ENCODE data around the gene ESF1. TPM values are rescaled to one million over a fixed set of nuclear protein-coding genes. Genes with fewer than 3 reads are reported as not detected.

The ESF1 gene
- total RNA-seq, 1 experiment from 2014 or later: 22.7 TPM

GRCh38 chr20:13816757-13817156, 32.0 kb upstream of the ESF1 start:
- Histone ChIP-seq H3K9me3 (no peaks in the 10 kb centered on the region), H3K27me3 (replicated peaks; ENCODE audit: control insufficient read depth, insufficient read depth, low read length) (no peaks in the 10 kb centered on the region), H3K36me3 (ENCODE audit: control insufficient read depth, insufficient read depth, low read length) (peaks cover 4% of the 10 kb centered on the region; the same call in 1 of the 2 replicates), H3K4me1 (no peaks in the 10 kb centered on the region), H3K4me3 (ENCODE audit: low read depth, low read length) (no peak overlapping the region)
- TF ChIP-seq, protein P1, sequence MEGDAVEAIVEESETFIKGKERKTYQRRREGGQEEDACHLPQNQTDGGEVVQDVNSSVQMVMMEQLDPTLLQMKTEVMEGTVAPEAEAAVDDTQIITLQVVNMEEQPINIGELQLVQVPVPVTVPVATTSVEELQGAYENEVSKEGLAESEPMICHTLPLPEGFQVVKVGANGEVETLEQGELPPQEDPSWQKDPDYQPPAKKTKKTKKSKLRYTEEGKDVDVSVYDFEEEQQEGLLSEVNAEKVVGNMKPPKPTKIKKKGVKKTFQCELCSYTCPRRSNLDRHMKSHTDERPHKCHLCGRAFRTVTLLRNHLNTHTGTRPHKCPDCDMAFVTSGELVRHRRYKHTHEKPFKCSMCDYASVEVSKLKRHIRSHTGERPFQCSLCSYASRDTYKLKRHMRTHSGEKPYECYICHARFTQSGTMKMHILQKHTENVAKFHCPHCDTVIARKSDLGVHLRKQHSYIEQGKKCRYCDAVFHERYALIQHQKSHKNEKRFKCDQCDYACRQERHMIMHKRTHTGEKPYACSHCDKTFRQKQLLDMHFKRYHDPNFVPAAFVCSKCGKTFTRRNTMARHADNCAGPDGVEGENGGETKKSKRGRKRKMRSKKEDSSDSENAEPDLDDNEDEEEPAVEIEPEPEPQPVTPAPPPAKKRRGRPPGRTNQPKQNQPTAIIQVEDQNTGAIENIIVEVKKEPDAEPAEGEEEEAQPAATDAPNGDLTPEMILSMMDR (IDR thresholded peaks at IDR 0.05; ENCODE audit: insufficient read depth in 1 of 2, low read depth in 1 of 2, low read length in 1 of 2, severe bottlenecking in 1 of 2, unreplicated experiment in 1 of 2): no peak
- ChIA-PET CTCF (no interaction called here), POLR2A (no interaction called here)
- Mint-ChIP-seq H3K27ac (ENCODE audit: unreplicated experiment) (no peak overlapping the region), H3K9me3 (ENCODE audit: unreplicated experiment) (no peaks in the 10 kb centered on the region), H3K27me3 (ENCODE audit: insufficient read depth, unreplicated experiment) (no peaks in the 10 kb centered on the region), H3K36me3 (ENCODE audit: insufficient read depth, unreplicated experiment) (peaks cover 17% of the 10 kb centered on the region), H3K4me3 (ENCODE audit: unreplicated experiment) (no peak overlapping the region), H3K4me1 (ENCODE audit: low read depth, unreplicated experiment) (no peaks in the 10 kb centered on the region)
- no peak for DNase-seq
- no TSS peak for BruUV-seq (replicated peaks)
- intact Hi-C loops (cut with micrococcal nuclease; ENCODE audit: unreplicated experiment): no loop called here

GRCh38 chr20:13814672-13815071, 30.0 kb upstream of the ESF1 start:
- intact Hi-C loops (cut with micrococcal nuclease; ENCODE audit: unreplicated experiment): no loop called here
- Mint-ChIP-seq H3K36me3 (ENCODE audit: insufficient read depth, unreplicated experiment) (peaks cover 11% of the 10 kb centered on the region), H3K9me3 (ENCODE audit: unreplicated experiment) (no peaks in the 10 kb centered on the region), H3K4me3 (ENCODE audit: unreplicated experiment) (no peak overlapping the region), H3K4me1 (ENCODE audit: low read depth, unreplicated experiment) (no peaks in the 10 kb centered on the region), H3K27ac (ENCODE audit: unreplicated experiment) (no peak overlapping the region), H3K27me3 (ENCODE audit: insufficient read depth, unreplicated experiment) (no peaks in the 10 kb centered on the region)
- CTCF ChIA-PET: no interaction called here
- Histone ChIP-seq H3K36me3 (ENCODE audit: control insufficient read depth, insufficient read depth, low read length) (peaks cover 4% of the 10 kb centered on the region; the same call in 1 of the 2 replicates), H3K4me3 (ENCODE audit: low read depth, low read length) (no peak overlapping the region), H3K27me3 (replicated peaks; ENCODE audit: control insufficient read depth, insufficient read depth, low read length) (no peaks in the 10 kb centered on the region), H3K4me1 (no peaks in the 10 kb centered on the region), H3K9me3 (no peaks in the 10 kb centered on the region)
- no peak for DNase-seq
- BruUV-seq (replicated peaks): no TSS peak
- POLR2A ChIA-PET: no interaction called here
- TF ChIP-seq, protein P1 (IDR thresholded peaks at IDR 0.05; ENCODE audit: insufficient read depth in 1 of 2, low read depth in 1 of 2, low read length in 1 of 2, severe bottlenecking in 1 of 2, unreplicated experiment in 1 of 2): no peak

- H3K4me3 ChIP-seq (ENCODE audit: low read depth, low read length): no peak overlapping the region
- no peak for DNase-seq
- Mint-ChIP-seq H3K36me3 (ENCODE audit: insufficient read depth, unreplicated experiment) (peaks cover 11% of the 10 kb centered on the region), H3K27ac (ENCODE audit: unreplicated experiment) (no peak overlapping the region), H3K4me1 (ENCODE audit: low read depth, unreplicated experiment) (no peaks in the 10 kb centered on the region), H3K4me3 (ENCODE audit: unreplicated experiment) (no peak overlapping the region), H3K27me3 (ENCODE audit: insufficient read depth, unreplicated experiment) (no peaks in the 10 kb centered on the region), H3K9me3 (ENCODE audit: unreplicated experiment) (no peaks in the 10 kb centered on the region)
- POLR2A ChIA-PET: no interaction called here
- TF ChIP-seq, protein P1 (IDR thresholded peaks at IDR 0.05; ENCODE audit: insufficient read depth in 1 of 2, low read depth in 1 of 2, low read length in 1 of 2, severe bottlenecking in 1 of 2, unreplicated experiment in 1 of 2): no peak
- intact Hi-C loops (cut with micrococcal nuclease; ENCODE audit: unreplicated experiment): no loop called here
- no peaks in the 10 kb centered on the region for H3K4me1 ChIP-seq
- H3K36me3 ChIP-seq (ENCODE audit: control insufficient read depth, insufficient read depth, low read length): peaks cover 4% of the 10 kb centered on the region; the same call in 1 of the 2 replicates
- no peaks in the 10 kb centered on the region for H3K27me3 ChIP-seq (replicated peaks; ENCODE audit: control insufficient read depth, insufficient read depth, low read length)
- no TSS peak for BruUV-seq (replicated peaks)
- CTCF ChIA-PET: no interaction called here
- H3K9me3 ChIP-seq: no peaks in the 10 kb centered on the region
These were observed 29.2 kb upstream of the ESF1 start for GRCh38 chr20:13813910-13814309.

Data from Caco-2 (cell line).